Epithelial cell of esophagus (primary cell): ENCODE results near the gene JAML.

ENCODE experiments used
- DNase-seq: peaks from one replicate; pipeline ENCODE4 v3.0.0; 2010; ENCODE audit warnings: low read depth
- H3K4me3 ChIP-seq: 2 replicates; pipeline ENCODE4 v1.5.1; 2011; ENCODE audit warnings: mild to moderate bottlenecking, low read length, control low read depth
- CTCF ChIP-seq: IDR thresholded peaks from 2 replicates; pipeline ENCODE4 v1.5.1; 2011; ENCODE audit warnings: low read depth, mild to moderate bottlenecking, low read length, control low read depth, inconsistent platforms; ENCODE audit not compliant: insufficient read depth; ENCODE audit errors: missing control alignments

The JAML gene

GRCh38 chr11:118226296-118226695, 1.5 kb upstream of the JAML start:
- H3K4me3 ChIP-seq, result no peak overlapping the region
- no peak for DNase-seq
- no peak for TF ChIP-seq CTCF

GRCh38 chr11:118223992-118224391, 819 bp downstream of the JAML start:
- DNase-seq, result no peak
- no peak for TF ChIP-seq CTCF
- H3K4me3 ChIP-seq, result no peak overlapping the region

GRCh38 chr11:118223570-118223969, 1.2 kb downstream of the JAML start:
- TF ChIP-seq CTCF, result no peak
- no peak overlapping the region for H3K4me3 ChIP-seq

GRCh38 chr11:118222437-118222836, 2.4 kb downstream of the JAML start:
- no peak overlapping the region for H3K4me3 ChIP-seq

More at GRCh38 chr11:118223570-118223969, 1.2 kb downstream of the JAML start:
- no peak for DNase-seq

GRCh38 chr11:118221419-118221818, 3.4 kb downstream of the JAML start:
- no peak overlapping the region for H3K4me3 ChIP-seq
- no peak for DNase-seq
- no peak for TF ChIP-seq CTCF

More at GRCh38 chr11:118222437-118222836, 2.4 kb downstream of the JAML start:
- no peak for DNase-seq
- TF ChIP-seq CTCF, result no peak

- no peak overlapping the region for H3K4me3 ChIP-seq
- no peak for DNase-seq
- TF ChIP-seq CTCF, result no peak
Measured at GRCh38 chr11:118219732-118220131, 5.1 kb downstream of the JAML start.

GRCh38 chr11:118219244-118219643, 5.6 kb downstream of the JAML start:
- DNase-seq, result no peak
- TF ChIP-seq CTCF, result no peak
- no peak overlapping the region for H3K4me3 ChIP-seq
